Glomerular visceral epithelial cell (primary cell): ENCODE data around the gene TCERG1L.

Source experiments
- DNase-seq: peaks from one replicate; pipeline ENCODE4 v3.0.0-alpha.2; 2016; ENCODE audit errors: extremely low spot score

The TCERG1L gene

DNA sequence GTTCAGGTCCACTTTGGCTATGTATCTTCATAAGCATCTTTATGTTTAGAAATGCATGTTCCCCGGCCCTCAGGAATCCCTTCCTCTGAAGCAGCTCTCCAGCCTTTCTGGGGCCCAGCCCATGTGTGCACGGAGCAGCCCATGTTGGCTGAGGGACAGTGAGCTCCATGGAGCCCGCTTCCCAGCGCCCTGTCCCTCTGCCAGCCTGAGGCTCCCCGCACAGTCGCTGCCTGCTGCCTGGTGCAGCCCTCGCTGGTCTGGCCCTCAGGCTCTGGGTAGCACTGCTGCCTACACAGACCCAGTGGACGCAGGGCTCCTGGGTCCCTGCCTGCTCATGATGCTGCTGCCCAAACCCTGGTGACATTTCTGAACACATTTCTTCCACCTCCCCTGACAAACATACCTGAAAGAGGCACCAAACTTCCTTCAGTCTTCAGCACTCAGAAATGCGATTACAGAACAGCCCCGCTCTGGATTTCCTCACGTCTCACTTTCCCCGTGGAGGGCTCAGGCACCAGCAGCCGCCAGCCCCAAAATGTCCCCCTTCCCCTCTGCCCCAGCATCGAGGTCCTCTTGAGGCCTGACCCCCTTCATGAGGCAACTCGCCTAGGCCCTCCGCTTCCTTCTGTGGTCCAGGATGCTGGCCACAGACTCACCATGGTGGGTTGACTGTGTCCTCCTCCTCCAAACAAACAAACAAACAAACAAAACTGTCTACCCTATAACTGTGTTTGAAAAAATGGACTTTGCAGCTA, 5.0 kb upstream of the TCERG1L start:
- no peak for DNase-seq

DNA sequence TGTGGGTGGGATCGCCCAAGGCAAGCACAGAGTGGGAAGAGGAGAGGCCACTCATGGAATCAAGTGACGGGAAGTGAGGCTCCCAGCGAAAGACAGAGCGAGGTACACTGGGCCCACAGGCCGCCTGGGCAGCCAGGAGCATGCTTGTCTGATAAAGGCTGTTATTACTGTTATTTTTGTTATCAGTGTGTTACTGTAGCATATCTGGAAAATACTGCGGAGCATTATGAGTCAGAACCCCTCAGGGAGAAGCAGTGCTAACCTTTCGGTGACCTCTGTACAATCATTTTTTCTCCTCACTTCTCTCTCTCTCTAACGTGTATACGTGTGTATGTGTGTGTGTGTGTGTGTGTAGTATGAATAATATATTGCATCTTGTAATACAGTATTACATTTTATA, 3.8 kb upstream of the TCERG1L start:
- no peak for DNase-seq

DNA sequence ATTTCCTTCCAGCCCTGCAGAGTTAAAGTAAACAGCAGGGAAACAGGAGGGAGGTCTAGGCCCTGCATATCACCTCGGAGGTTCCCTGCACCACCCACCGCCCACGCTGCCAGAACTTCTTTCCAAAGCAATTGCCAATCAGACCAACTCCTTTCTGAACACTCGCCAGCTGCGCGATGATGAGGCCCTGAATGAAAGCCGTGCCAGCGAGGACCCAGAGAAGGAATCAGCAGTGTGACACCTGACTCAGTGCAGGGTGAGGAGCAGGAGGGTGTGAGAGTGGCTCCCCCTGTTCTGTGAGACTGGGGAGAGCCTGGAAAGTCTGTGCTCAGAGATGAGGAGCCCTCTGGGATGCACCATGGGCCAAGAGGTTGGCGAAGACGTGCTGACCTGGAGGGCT, 3.3 kb upstream of the TCERG1L start:
- DNase-seq = no peak

DNA sequence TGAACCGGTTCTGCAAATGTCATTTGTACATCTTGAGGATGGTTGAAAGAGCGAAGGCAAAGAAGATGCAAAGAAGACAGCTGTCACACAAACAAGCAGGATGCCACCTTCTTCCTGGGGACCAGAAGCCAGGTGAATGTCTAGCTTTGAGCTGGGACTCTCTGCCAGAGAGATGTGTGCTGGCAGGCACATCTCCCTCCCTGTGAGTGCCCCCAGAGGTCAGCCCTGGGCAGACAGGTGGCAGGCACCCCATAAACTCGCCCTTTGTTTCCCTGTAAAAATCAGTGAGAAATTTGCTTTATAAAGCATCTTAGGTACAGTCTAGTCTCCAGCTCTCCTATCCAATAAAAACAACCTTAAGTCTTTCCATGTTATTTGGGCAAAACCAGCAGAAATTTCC, 2.6 kb upstream of the TCERG1L start:
- DNase-seq = no peak

DNA sequence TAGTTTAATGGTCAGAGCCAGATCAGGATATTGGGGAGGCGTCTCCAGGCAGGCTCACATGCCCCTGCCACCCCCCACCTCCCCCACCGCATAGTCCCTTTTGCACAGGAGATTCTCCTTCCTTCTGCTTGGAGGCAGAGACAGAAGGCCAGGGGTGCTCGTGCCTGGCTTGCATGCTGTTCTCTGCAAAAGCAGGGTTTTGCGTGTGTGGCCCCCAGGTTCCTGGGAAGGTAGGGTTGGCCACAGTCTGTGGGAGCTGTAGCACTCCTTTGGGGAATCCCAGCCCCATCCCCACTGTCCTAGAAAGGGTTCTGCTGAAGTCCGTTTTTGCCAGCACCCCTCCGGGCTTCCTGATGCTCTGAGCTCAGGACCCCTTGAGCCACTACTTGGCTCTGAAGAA, 1.9 kb upstream of the TCERG1L start:
- no peak for DNase-seq

DNA sequence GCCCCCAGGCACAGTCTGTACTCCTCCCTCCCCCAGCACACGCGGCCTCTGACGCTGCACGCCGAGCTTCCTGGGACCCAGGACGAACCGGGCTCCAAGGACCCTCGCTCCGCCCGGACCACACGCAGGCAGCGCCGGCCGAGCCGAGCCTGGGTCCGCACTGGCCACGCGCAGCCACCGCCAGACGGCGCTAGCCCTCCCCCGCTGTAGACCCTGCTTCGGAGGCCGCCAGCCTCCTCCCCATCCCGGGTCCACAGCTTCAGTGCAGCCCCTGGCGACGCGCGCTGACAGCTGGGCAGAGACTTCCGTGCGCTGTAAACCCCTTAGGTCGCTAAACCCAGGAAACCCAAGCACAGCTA, 936 bp upstream of the TCERG1L start:
- DNase-seq = no peak

DNA sequence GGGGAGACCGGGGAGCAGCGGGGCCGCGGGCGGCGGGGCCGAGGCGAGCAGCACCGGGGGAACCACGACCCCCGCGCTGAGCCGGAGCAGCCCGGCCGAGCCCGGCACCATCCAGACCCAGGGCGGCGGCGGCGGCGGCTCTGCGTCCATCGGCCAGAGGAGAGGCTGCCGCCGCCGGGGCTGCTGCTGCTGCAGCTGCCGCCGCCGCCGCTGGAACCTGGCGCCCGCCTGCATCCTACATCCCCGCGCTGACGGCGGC, 190 bp downstream of the TCERG1L start:
- DNase-seq = no peak

DNA sequence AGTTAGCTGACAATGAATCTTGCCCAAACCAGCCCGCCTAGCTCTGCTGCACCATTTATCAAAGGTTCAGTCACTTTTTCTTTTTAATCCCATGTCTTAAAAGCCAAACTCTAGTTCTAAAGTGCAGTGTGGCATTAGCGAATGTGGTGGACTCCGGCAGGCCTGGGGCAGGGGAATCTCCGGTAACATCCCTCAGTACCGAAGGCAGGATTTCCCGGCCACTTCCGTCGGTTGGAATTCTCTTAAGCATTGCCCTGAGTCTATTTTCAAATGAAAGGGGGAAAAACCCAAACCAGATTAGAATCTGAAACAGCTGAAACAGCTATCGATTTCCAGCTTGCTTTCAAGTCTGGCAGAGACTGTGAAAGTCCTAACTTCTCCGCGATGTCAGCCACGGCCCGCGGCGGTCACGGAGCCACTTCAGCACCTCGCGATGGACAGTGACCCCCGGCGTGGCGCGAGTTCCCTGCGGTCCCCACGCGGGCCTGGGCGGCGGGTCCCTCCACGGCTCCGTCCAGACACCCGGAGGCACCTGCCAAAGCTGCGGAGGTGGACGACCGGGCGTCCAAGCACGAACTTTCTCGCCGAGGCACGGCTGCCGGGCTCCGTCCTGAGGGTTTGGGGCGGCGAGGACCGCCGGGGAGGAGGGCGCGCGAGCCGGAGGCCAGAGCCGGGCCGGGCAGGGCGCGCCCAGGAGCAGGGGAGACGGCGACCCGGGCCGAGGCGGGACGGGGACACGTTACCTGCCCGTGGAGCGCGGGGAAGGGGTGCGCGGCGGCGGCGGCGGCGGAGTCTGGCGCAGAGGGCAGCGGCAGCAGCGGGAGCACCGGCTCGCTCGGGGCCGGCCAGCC, 745 bp downstream of the TCERG1L start:
- DNase-seq = no peak

DNA sequence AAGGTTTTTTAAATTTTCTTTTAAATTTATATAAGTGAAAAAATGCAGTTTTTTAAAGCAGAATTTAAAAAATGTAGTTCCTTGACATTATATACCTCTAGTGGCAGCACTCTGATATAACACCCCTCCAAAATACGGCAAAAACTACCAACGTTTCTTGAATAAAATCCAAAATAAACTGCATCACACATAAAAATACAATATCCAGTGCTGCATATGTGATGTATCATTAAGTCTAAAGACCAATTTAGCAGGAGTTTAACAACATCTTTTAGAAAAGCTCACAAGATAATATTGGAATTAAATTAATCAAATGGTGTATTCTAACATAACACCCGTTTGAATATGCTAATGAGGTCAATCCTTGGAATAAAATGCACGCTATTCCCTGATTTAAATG, 1.4 kb downstream of the TCERG1L start:
- DNase-seq = no peak

DNA sequence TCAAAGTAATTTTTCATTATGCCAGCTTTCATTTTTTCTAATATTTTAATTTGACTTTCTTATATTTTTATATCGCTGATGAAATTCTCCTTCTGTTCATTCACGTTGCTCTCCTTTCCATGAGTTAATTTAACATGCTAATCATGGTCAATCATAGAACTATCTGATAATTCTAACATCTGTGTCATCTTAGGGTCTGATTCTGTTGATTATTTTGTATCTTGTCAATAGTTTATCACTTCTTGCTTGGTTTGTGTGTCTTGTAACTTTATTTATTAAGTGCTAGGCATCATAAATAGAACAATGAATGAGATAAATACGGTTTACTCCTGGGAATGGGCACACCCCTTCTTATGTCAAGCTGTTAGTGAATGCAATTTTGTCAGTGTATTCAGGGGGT, 11.0 kb downstream of the TCERG1L start:
- DNase-seq = no peak

DNA sequence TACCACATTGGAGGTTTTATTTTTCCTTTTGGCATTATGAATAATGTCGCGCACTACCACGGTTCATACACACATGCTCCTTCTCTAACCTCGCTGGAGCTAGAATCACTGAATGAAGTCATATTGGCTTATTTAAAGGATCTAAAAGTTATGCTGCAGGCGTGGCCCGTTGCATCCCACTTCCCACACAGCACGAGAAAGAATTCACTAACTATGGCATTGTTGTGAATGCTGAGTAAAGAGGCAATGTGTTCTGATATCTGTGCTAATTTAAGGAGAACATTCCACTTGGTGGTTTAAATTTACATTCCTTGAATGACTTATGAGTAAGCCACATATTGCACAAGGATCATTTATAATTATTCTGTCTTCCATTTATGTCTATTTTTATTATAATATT, 20.7 kb downstream of the TCERG1L start:
- no peak for DNase-seq

DNA sequence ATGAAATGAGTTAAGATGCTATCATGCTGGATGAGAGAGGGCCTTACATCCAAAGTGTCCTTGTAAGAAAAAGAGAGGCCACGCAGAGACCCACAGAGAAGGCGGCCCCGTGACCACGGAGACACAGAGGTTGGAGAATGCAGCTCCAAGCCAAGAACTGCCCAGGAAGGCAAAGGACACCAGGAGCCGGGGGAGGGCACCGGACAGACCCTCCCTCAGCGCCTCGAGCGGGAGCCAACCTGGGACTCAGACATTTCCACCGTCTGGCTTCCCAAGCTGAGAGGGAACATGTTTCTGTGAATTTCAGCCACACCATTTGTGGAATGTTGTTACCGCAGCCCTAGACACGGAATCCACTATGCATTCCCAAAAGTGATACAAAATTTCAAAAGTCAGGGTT, 22.9 kb downstream of the TCERG1L start:
- no peak for DNase-seq

DNA sequence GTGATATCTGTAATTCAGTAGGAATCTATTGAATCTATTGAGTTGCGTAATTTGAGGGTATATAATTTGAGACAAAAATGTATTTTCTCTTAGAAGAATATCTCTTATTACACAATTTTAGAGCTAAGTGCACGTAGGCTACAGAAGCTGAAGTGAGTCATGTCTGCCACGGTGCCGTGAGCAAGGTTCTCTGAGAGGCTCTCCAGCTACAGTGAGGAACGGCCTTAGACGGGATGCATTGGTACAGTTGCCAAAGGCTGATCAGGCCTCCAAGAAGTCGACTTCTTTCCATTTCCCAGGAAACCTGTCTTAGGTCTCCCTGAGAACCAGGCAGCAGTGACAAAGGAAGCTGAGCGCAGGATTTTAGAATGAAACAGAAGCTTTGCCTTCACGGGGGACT, 28.6 kb downstream of the TCERG1L start:
- no peak for DNase-seq

DNA sequence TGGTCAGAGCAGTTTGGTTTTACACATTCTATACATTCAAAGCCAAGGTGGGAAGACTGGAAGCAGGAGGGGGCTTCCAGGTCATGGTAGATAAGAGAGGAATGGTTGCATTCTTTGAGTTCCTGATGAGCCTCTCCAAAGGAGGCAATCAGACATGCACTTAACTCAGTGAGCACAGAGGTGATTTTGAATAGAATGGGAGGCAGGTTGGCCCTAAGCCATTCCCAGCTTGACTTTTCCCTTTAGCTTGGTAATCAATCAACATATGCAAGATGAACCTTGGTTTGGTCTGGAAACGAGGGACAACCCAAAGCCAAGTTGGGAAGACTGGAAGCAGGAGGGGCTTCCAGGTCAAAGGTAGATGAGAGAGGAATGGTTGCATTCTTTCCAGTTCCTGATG, 31.4 kb downstream of the TCERG1L start:
- DNase-seq = no peak

DNA sequence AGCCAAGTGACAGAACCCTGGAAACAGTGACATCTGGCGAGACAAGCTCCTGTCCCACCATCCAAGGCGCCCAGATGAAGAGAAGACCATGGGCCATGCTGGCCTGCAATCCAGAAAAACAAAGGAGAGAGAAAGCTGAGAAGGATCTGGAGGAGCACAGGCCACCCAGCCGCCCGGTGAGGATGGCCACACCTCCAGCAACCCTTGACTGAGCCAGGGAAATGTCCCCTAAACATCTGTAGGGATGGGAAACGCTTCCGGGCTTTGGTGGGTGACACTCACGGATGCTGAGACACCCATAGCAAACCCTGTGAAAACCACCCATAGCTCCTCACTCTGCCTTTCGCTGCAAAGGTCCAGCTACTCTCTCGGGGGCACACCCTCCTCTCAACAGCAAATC, 32.0 kb downstream of the TCERG1L start:
- no peak for DNase-seq

DNA sequence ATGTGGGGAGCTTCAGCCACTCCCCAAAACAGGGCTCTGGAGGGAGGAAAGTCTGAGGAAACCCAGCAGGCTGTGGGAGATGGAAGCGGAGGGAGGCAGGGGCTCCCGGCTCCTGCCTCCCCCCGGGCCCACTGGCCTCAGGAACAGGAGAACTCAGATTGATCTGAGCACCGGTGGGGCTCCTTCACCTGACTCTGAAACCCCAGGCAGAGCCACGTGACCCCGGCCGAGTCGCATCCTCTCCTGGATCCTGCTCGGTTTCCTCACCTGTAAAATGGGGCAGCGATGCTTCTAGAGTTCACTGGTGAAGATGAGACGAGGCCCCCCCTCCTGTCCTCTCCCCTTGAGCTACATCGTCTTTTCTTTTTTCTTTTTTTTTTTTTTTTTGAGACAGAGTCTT, 33.6 kb downstream of the TCERG1L start:
- no peak for DNase-seq

DNA sequence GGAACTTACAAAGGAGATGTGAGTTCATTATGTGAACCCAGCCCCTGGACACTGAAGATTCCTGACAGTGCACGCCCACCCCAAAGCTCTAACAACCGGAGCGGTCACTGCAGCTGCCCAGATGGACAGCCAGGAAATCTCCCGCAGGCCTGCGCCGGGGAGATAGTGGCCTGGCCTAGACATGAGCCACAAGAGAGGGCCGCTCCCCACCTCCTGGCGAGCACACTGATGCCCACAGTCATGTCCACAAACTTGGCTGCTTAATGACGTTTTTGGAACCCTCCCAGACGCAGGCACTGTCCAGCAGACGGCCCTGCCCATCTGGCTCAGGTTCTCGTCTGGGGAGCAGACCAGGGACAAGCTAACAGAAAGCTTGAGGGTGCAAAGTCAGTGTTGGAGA, 34.2 kb downstream of the TCERG1L start:
- DNase-seq = no peak

DNA sequence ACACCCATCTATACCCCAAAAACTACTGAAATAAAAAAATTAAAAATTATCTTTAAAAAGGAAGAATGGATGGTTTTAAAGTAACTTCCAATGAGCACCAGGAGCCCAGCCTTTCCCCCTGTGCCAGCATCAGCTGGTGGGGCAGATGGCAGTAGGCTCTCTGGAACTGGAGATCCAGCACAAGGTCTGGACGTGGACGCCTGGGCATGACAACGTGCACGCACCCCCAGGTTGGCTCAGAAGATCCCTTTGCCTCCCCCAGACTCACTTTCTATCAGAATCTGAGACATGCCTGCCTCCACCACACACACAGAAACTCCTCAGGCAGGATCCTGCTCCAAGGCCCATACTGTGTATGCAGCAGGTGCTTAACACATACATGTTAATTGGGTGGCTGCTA, 35.8 kb downstream of the TCERG1L start:
- DNase-seq = no peak

DNA sequence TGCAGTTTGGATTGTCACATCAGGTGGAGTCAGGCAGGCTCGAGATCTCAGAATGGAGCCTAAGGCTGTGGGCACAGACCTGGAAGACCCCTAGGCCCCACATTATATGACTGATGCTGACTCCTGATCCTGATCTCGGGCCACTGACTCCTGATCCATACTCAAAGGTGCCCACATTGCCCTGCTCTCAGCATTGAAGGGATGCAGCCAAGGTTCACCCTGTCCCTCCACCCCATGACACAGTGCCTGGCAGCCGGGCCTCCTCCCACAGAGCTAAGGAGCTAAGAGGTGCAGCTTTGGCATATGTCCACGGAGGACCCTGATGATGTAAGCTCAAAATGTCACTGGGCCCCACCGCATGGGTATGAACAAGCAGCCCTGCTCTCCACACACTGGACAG, 36.6 kb downstream of the TCERG1L start:
- no peak for DNase-seq

DNA sequence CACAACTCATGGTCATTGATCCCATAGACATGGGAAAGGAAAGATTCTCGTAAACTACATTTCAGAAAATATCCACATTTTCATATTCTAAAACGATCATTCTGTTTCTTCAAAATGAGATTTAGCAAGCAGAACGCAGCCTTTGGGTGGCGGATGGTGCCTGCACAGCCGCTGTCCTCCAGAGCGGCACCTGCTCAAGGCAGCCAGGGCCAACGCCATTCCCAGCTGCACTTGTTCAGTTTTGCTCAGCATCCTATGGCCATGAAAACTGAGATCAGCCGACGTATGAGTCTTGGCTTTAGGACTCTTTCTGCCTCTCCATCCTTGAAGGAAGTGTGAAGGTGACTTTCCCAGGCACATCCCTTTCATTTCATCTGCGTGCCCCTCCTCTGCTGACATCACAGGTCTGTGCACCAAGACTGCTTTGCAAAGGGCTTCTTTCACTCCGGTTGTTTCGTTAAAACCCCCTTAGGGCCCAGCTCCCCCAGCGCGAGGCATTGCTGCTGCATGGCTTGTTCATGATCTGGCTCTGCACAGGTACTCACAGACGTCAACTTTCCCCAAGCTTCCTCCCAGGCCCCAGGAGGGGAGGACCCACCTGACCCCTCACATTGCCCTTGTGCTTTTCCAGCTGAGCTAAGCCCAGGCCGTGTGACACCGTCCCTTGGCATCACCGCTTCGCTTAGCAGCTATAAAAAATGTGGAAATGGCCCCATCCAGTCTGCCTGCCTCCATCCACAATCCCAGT, 37.2 kb downstream of the TCERG1L start:
- no peak for DNase-seq

DNA sequence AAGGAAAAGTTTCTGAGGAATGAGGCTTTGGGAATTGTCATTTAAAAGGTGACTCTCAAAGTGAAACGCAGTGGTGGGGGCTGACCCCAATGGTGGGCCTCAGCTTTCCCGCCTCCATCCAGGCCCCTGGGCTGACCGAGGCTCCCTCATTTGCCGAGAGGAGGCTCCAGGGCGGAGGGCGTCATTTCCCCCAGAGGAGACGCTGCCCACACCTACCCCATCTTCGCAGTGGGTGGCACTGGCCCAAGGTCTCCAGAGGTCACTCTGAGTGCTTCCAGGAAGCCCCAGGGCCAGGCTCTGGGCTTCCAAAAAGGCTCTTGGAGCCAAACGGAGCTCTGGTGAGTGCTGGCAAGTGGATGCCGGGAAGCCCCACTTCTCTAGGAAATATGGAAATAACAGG, 38.0 kb downstream of the TCERG1L start:
- DNase-seq = no peak

DNA sequence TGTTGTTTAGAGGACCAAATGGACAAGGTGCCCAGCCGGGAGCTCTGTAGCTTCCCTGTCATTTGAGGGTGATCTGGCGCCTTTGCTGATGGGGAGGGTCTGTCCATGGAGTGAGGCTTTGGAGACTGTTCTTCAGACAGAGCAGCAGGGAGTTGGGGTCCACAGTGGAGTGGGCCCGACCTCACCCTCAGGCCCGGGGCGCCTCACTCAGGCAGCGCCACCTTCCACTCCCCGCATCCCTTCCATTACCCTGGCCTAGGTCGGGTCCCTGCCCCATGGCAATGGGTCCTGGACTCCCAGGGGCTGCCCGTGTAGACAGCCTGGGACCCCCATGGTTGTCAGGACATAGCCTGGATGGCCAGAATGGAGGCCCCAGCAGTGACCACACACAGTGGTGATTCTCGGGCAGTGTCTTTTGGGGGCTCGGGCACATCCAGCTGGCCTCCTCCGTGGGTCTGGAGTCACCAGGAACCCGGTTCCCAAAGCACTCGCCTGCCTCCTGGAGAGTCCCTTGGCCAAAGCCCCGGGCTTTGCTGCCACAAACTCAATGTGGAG, 38.5 kb downstream of the TCERG1L start:
- DNase-seq = no peak

DNA sequence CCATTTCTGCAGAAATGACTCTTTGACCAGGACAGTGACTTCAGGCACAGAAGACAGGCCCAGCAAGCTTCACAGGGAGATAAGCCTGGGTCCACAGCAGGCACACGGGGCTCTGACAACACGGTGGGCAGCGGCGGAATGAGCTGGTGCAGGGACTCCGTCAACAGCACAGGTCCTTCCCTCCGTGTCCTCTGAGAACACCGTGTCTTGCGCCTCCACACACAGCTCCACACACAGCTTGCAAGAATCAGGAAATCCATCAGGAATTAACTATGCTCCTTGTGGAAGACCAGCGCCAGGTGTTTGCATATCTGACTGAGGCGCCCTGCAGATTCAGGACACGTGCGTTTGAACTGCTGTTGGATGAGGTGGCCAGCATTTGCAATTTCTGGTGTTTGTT, 39.6 kb downstream of the TCERG1L start:
- DNase-seq = no peak
